H9 (cell line): ENCODE data around the gene SLC25A3. TPM values are rescaled to one million over a fixed set of nuclear protein-coding genes. Genes with fewer than 3 reads are reported as not detected.

Experiments
- DNase-seq: peaks from one replicate; pipeline ENCODE4 v3.0.0-alpha.2; 2017
- H2AFZ ChIP-seq: one replicate; pipeline ENCODE4 v1.6.1; 2013; ENCODE audit warnings: mild to moderate bottlenecking, low read length, control low read depth, moderate library complexity
- H2AK5ac ChIP-seq: 2 replicates; pipeline ENCODE4 v1.6.1; 2013; ENCODE audit warnings: low read length, control low read depth, mixed read lengths; ENCODE audit not compliant: insufficient read length
- H2BK120ac ChIP-seq: one replicate; pipeline ENCODE4 v1.6.1; 2013; ENCODE audit warnings: low read depth, mild to moderate bottlenecking, low read length, control low read depth, inconsistent platforms; ENCODE audit not compliant: poor library complexity, severe bottlenecking
- H2BK12ac ChIP-seq: 2 replicates; pipeline ENCODE4 v1.6.1; 2013; ENCODE audit warnings: low read length, control low read depth, mixed read lengths, low read depth; ENCODE audit not compliant: insufficient read length
- H2BK15ac ChIP-seq: 2 replicates; pipeline ENCODE4 v1.6.1; 2013; ENCODE audit warnings: low read depth, low read length, control low read depth
- H2BK20ac ChIP-seq: one replicate; pipeline ENCODE4 v1.6.1; 2013; ENCODE audit warnings: low read depth, mild to moderate bottlenecking, low read length, control low read depth, inconsistent platforms; ENCODE audit not compliant: poor library complexity, severe bottlenecking
- H2BK5ac ChIP-seq: 2 replicates; pipeline ENCODE4 v1.6.1; 2013; ENCODE audit warnings: low read length, control low read depth, mixed read lengths; ENCODE audit not compliant: insufficient read length
- H3K14ac ChIP-seq: 2 replicates; pipeline ENCODE4 v1.6.1; 2013; ENCODE audit warnings: low read length, control low read depth; ENCODE audit not compliant: insufficient read depth
- H3K18ac ChIP-seq: 2 replicates; pipeline ENCODE4 v1.6.1; 2013; ENCODE audit warnings: low read depth, mild to moderate bottlenecking, mixed read lengths, low read length, control low read depth; ENCODE audit not compliant: insufficient read length
- H3K23ac ChIP-seq: 2 replicates; pipeline ENCODE4 v1.6.1; 2013; ENCODE audit warnings: low read length, control low read depth, mixed read lengths, low read depth; ENCODE audit not compliant: insufficient read length
- H3K23me2 ChIP-seq: 2 replicates; pipeline ENCODE4 v1.6.1; 2013; ENCODE audit warnings: low read depth, mild to moderate bottlenecking, mixed read lengths, low read length, control low read depth; ENCODE audit not compliant: insufficient read length, poor library complexity, severe bottlenecking
- H3K27ac ChIP-seq: 2 replicates; pipeline ENCODE4 v1.5.1; 2013; ENCODE audit warnings: low read length, control low read depth, mixed read lengths, low read depth; ENCODE audit not compliant: insufficient read length
- H3K27me3 ChIP-seq: 2 replicates; pipeline ENCODE4 v1.6.1; 2013; ENCODE audit warnings: low read length, control low read depth, inconsistent platforms; ENCODE audit not compliant: insufficient read depth
- H3K4ac ChIP-seq: 2 replicates; pipeline ENCODE4 v1.6.1; 2013; ENCODE audit warnings: low read depth, mild to moderate bottlenecking, control low read depth, inconsistent platforms, low read length, moderate library complexity
- H3K4me1 ChIP-seq: 2 replicates; pipeline ENCODE4 v1.6.1; 2013; ENCODE audit warnings: low read length, control low read depth, inconsistent platforms; ENCODE audit not compliant: insufficient read depth
- H3K4me2 ChIP-seq: 2 replicates; pipeline ENCODE4 v1.6.1; 2013; ENCODE audit warnings: low read length, control low read depth, mixed read lengths; ENCODE audit not compliant: insufficient read length, insufficient read depth
- H3K56ac ChIP-seq: 2 replicates; pipeline ENCODE4 v1.6.1; 2013; ENCODE audit warnings: low read depth, mild to moderate bottlenecking, mixed read lengths, low read length, control low read depth; ENCODE audit not compliant: insufficient read length
- H3K79me1 ChIP-seq: 2 replicates; pipeline ENCODE4 v1.6.1; 2013; ENCODE audit warnings: low read depth, mild to moderate bottlenecking, moderate library complexity, low read length, control low read depth, inconsistent platforms; ENCODE audit not compliant: insufficient read depth, poor library complexity, severe bottlenecking
- H3K79me2 ChIP-seq: 2 replicates; pipeline ENCODE4 v1.6.1; 2013; ENCODE audit warnings: low read length, control low read depth, inconsistent platforms; ENCODE audit not compliant: insufficient read depth
- H3K9ac ChIP-seq: 2 replicates; pipeline ENCODE4 v1.6.1; 2013; ENCODE audit warnings: low read length, control low read depth, mixed read lengths; ENCODE audit not compliant: insufficient read length; ENCODE audit errors: extremely low read depth
- H3K9me3 ChIP-seq: one replicate; pipeline ENCODE4 v1.6.1; 2013; ENCODE audit warnings: low read depth, low read length, inconsistent platforms; ENCODE audit not compliant: control insufficient read depth
- H3T11ph ChIP-seq: one replicate; pipeline ENCODE4 v1.6.1; 2013; ENCODE audit warnings: mild to moderate bottlenecking, low read length, control low read depth, inconsistent platforms
- H4K20me1 ChIP-seq: one replicate; pipeline ENCODE4 v1.6.1; 2013; ENCODE audit not compliant: control insufficient read depth, insufficient read length, insufficient read depth
- H4K5ac ChIP-seq: 2 replicates; pipeline ENCODE4 v1.6.1; 2013; ENCODE audit warnings: low read depth, mild to moderate bottlenecking, mixed read lengths, low read length, control low read depth; ENCODE audit not compliant: insufficient read length
- H4K8ac ChIP-seq: replicated peaks from 2 replicates; pipeline ENCODE4 v1.6.1; 2013; ENCODE audit warnings: low read length, control low read depth, mixed read lengths, low read depth; ENCODE audit not compliant: insufficient read length
- H4K91ac ChIP-seq: 2 replicates; pipeline ENCODE4 v1.6.1; 2013; ENCODE audit warnings: low read depth, mild to moderate bottlenecking, moderate library complexity, mixed read lengths, low read length, control low read depth; ENCODE audit not compliant: insufficient read length
- H3K27ac Mint-ChIP-seq, 3 experiments: 2 replicates in 2 of 3; 3 replicates in 1 of 3; pipeline ENCODE4 v1.8.0; 2020 to 2021; ENCODE audit warnings: mixed read lengths in 3 of 3, mild to moderate bottlenecking in 1 of 3, moderate library complexity in 1 of 3
- H3K27me3 Mint-ChIP-seq: 2 replicates; pipeline ENCODE4 v1.8.0; 2021; ENCODE audit warnings: low read depth, mild to moderate bottlenecking, moderate library complexity, mixed read lengths
- H3K36me3 Mint-ChIP-seq, 3 experiments: 2 replicates in 2 of 3; 3 replicates in 1 of 3; pipeline ENCODE4 v1.8.0; 2020 to 2021; ENCODE audit warnings: low read depth in 3 of 3, mixed read lengths in 3 of 3; ENCODE audit not compliant: insufficient read depth in 1 of 3
- H3K4me1 Mint-ChIP-seq, 2 experiments: 2 replicates each; pipeline ENCODE4 v1.8.0; 2020; ENCODE audit warnings: mixed read lengths in 2 of 2
- H3K4me3 Mint-ChIP-seq, 2 experiments: 2 replicates in 1 of 2; 3 replicates in 1 of 2; pipeline ENCODE4 v1.8.0; 2020 to 2021; ENCODE audit warnings: mild to moderate bottlenecking in 2 of 2, mixed read lengths in 2 of 2, moderate library complexity in 1 of 2
- H3K9me3 Mint-ChIP-seq, 2 experiments: 2 replicates in 1 of 2; 3 replicates in 1 of 2; pipeline ENCODE4 v1.8.0; 2020; ENCODE audit warnings: mild to moderate bottlenecking in 2 of 2, mixed read lengths in 2 of 2, moderate library complexity in 1 of 2
- CTCF ChIP-seq: fragments of 200-600 bp; sonication (generic); conservative IDR thresholded peaks from 3 replicates; pipeline ENCODE4 v1.8.0; 2021; ENCODE audit warnings: antibody characterized with exemption, mild to moderate bottlenecking
- WGBS: extraction: QIAGEN DNeasy Blood & Tissue Kit; methylation state at CpG from one replicate; pipeline ENCODE4 v1.1.7; 2013; ENCODE audit warnings: missing lambda C conversion rate, low lambda C conversion rate, mixed read lengths; ENCODE audit not compliant: insufficient read length; ENCODE audit errors: extremely low coverage; 5-methylcytosine and 5-hydroxymethylcytosine counted together
- total RNA-seq: library from RNA; stranded (reverse); gene quantifications from 2 replicates; pipeline ENCODE4 v1.2.1, GENCODE V29; 2021

SLC25A3 gene
- total RNA-seq, 1 experiment from 2014 or later: 673 TPM

DNA sequence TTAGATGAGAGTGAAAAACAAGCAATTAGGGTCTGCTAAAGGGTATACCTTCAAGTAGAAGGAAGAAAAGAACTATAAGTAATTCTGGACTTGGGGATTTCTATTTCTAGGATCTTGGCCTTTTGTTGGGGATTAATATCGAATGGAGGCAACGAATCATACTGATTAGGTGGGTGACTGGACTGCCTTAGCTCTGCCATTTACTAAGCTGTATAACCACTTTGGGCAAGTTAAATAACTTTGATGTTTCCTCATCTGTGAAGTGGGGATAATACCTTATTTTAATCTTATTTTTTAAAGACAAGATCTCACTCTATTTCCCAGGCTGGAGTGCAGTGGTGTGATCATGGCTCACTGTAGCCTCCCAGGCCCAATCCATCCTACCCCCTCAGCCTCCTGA is 44.5 kb downstream of the SLC25A3 start:
- H3K4me1 Mint-ChIP-seq: peaks cover 0 to 2% of the 10 kb centered on the region in 2 experiments; a peak in 1 of 4 replicates
- H4K5ac ChIP-seq: no peak overlapping the region
- H3K4me1 ChIP-seq: no peaks in the 10 kb centered on the region
- no peak overlapping the region for H3K23ac ChIP-seq
- DNase-seq: no peak
- no peak overlapping the region for H3K27ac Mint-ChIP-seq
- H3K9me3 Mint-ChIP-seq: no peaks in the 10 kb centered on the region
- no peak overlapping the region for H2AFZ ChIP-seq
- H3K4me3 Mint-ChIP-seq: no peak overlapping the region
- H2BK20ac ChIP-seq: no peak overlapping the region
- no peaks in the 10 kb centered on the region for H3K9me3 ChIP-seq
- no peak overlapping the region for H3K4me2 ChIP-seq
- H2BK5ac ChIP-seq: no peak overlapping the region
- H3K56ac ChIP-seq: no peak overlapping the region
- no peaks in the 10 kb centered on the region for H3K79me1 ChIP-seq
- no peak overlapping the region for H3K27ac ChIP-seq
- TF ChIP-seq CTCF: no peak
- H3K79me2 ChIP-seq: no peaks in the 10 kb centered on the region
- no peak overlapping the region for H2AK5ac ChIP-seq
- no CpG with 5 or more reads among the region's 2 CpGs for WGBS
- H2BK15ac ChIP-seq: no peak overlapping the region
- H3K9ac ChIP-seq: no peak overlapping the region
- H4K91ac ChIP-seq: no peak overlapping the region
- H3K18ac ChIP-seq: no peak overlapping the region
- no peaks in the 10 kb centered on the region for H3K23me2 ChIP-seq
- H4K20me1 ChIP-seq: no peaks in the 10 kb centered on the region
- no peak overlapping the region for H2BK120ac ChIP-seq
- peaks cover 3 to 4% (median 4%) of the 10 kb centered on the region in 3 experiments; a peak in 2 of 7 replicates for H3K36me3 Mint-ChIP-seq
- H3K4ac ChIP-seq: no peak overlapping the region
- H3K27me3 Mint-ChIP-seq: no peaks in the 10 kb centered on the region
- H3K27me3 ChIP-seq: no peaks in the 10 kb centered on the region
- H3K14ac ChIP-seq: no peak overlapping the region
- H3T11ph ChIP-seq: no peak overlapping the region
- H4K8ac ChIP-seq: no peak overlapping the region
- no peak overlapping the region for H2BK12ac ChIP-seq
